Choroid plexus epithelial cell (primary cell): Measurements from ENCODE around the gene GPATCH3.
A peak's percentile ranks its signal among the peaks of the same experiment; 100 is the strongest.

Source experiments
- DNase-seq: peaks from one replicate; pipeline ENCODE4 v3.0.0-alpha.2; 2010; ENCODE audit warnings: low read depth
- H3K4me3 ChIP-seq: 2 replicates; pipeline ENCODE4 v1.5.1; 2011; ENCODE audit warnings: low read depth, mild to moderate bottlenecking, control low read depth, low read length, moderate library complexity
- CTCF ChIP-seq: conservative IDR thresholded peaks from 2 replicates; pipeline ENCODE4 v1.5.1; 2011; ENCODE audit warnings: low read depth, mild to moderate bottlenecking, control low read depth, inconsistent platforms, low read length, moderate library complexity

Gene GPATCH3

GRCh38 chr1:26922901-26923300 is 22.6 kb upstream of the GPATCH3 start:
- TF ChIP-seq CTCF = no peak
- DNase-seq = no peak
- H3K4me3 ChIP-seq = no peak overlapping the region

GRCh38 chr1:26922431-26922729 is 22.1 kb upstream of the GPATCH3 start:
- TF ChIP-seq CTCF = no peak
- DNase-seq = no peak
- peak overlapping the region; percentile 95 for H3K4me3 ChIP-seq

GRCh38 chr1:26921540-26922430 is 21.5 kb upstream of the GPATCH3 start, which contains the start of gene NUDC:
TSS of gene NUDC (plus strand) at chr1:26921743. CDS start at chr1:26921849, 106 bp downstream.
- peak; percentile 98 for DNase-seq
- no peak for TF ChIP-seq CTCF
- peak within 1 kb of the TSS; percentile 95 for H3K4me3 ChIP-seq

- TF ChIP-seq CTCF = no peak
- peak overlapping the region; percentile 95 for H3K4me3 ChIP-seq
- DNase-seq = no peak
These were observed 20.9 kb upstream of the GPATCH3 start for GRCh38 chr1:26921126-26921539.

- no peak for TF ChIP-seq CTCF
- DNase-seq = no peak
- no peak overlapping the region for H3K4me3 ChIP-seq
These were observed 15.1 kb upstream of the GPATCH3 start for GRCh38 chr1:26915204-26915842.

- no peak for TF ChIP-seq CTCF
- no peak within 1 kb of the TSS for H3K4me3 ChIP-seq
- no peak for DNase-seq
These were observed 13.7 kb upstream of the GPATCH3 start, which contains the start of gene NR0B2 for GRCh38 chr1:26913754-26914619. TSS of gene NR0B2 (minus strand) at chr1:26913975. CDS start at chr1:26913940, 35 bp downstream.
